Stimulated activated CD8-positive, alpha-beta memory T cell treated with anti-CD3 and anti-CD28 coated beads, Interleukin-15, amount 100 ng/mL, for 4 hours (primary cell): ENCODE data around the gene VPS8.

ENCODE experiments used
- DNase-seq, 2 donors: peaks; one replicate each; pipeline ENCODE4 v3.0.0-alpha.2; 2020; ENCODE audit warnings: low read depth in 2 of 2

Gene VPS8

GRCh38 chr3:184811034-184811433 lies 932 bp upstream of the VPS8 start:
- no peak for DNase-seq

- DNase-seq, result no peak
Observed at GRCh38 chr3:184811663-184811998, 335 bp upstream of the VPS8 start.

DNA sequence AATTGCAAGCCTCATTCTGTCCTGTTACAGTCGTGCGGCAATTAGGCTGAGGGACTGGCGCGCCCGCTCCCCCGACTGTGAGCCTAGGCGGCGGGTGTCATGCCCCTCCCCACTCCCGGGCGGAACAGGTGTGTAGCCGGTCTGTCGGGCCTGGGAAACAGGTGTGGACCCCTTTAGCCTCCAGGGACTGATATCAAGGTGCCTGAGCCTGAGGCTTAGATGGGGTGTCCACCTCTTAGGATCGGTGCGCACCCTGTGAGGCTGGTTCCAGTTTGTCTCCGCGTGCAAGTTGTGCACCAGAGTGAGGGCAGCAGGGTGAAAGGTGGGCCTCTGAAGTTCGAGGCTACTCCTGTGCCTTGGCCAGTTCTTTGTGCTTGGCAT lies 686 bp downstream of the VPS8 start:
- no peak for DNase-seq

GRCh38 chr3:184813357-184813756 lies 1.4 kb downstream of the VPS8 start:
- no peak for DNase-seq

GRCh38 chr3:184814214-184814613 lies 2.2 kb downstream of the VPS8 start:
- no peak for DNase-seq

DNA sequence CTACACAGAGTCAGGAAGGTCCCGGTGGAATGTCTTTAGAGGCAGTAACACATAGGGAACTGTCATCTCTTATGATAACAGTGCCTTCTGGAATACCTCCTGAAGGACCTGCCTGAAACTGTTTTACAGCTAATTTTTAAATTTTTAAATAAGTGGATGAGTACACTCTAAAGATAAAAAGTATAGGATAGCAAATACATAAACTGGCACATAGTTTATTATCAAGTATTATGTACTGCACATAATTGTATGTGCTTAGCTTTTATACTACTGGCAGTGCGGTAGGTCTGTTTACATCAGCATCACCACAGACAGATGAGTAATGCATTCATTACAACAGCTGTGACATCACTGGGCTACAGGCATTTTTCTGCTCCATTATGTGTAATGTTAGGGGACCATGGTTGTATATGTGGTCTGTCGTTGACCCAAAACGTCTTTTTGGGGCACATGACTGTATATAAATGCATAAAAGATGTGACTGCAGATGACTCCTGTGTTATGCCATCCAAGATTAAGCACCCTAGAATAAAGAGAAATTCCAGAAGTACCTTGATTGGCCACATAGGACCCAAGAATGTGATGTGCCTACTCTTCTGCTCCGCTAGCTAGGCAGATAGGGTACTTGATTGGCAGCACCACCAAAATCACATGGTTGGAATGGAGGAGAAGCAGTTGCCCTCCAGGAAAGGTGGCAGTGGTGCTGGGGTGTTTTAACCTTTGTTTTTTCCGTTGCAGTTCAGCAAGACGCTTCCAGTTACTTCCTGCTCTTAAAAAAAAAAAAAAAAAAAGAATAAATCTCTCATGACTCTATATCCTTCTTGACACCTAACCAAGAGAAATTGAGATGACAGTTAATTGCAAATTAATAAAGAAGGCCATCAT lies 3.3 kb downstream of the VPS8 start:
- DNase-seq, result no peak

DNA sequence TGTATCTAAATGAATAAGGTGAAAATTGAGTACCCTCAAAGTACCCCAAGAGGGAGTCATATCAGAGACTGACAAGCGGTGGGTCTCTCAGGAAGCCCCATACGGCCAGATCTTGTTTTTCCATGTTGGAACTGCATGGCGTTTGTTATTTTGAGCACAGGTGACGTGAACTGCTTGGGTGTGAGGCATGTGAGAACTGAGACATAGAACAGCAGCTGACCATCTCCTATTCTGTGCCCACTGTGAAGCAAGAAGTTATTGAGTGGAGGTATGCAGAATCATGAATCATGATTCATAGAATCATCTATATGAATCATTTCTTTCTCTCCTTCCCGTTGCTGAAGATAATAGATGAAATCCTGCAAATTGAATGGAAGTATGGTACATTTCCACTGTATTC lies 4.6 kb downstream of the VPS8 start:
- DNase-seq, result no peak

GRCh38 chr3:184820525-184820924 lies 8.6 kb downstream of the VPS8 start:
- no peak for DNase-seq

DNA sequence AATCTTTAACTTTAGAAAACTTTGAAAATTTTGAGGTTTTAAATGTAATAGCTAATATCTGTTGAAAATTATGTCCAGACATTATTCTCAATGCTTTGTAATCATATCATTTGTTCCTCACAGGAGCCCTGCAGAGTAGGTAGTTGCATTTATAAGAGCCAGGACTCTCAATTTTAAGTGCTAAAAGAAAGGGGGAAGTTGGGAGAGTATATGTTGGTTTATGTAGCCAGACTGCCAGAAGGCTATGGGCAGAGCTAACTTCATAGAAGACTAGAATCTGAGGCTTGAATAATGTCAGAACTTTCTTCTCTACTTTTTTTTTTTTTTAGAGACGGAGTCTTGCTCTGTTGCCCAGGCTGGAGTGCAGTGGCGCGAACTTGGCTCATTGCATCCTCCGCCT lies 9.1 kb downstream of the VPS8 start:
- DNase-seq, result no peak

- no peak for DNase-seq
Observed at GRCh38 chr3:184822081-184822480, 10.1 kb downstream of the VPS8 start.

DNA sequence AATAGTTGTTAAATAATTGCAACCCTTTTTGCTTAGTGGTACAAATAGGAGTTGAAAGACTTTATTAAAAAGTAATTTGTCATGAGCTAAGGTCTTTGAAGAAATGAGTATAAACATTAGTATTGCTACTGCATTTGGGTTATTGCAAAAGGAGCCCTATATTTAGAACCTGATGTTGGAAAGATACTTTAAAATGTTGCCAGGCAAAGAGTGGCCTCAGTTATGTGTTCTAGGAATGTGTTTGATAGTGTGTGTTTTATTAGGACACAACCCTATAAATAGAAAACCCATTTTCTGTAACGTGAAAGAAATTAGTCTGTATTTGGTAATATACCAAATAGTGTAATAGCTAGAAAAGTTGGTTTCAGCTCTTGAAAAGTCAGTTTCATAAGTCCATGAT lies 10.7 kb downstream of the VPS8 start:
- no peak for DNase-seq

- DNase-seq, result no peak
Observed at GRCh38 chr3:184823990-184824389, 12.0 kb downstream of the VPS8 start.

DNA sequence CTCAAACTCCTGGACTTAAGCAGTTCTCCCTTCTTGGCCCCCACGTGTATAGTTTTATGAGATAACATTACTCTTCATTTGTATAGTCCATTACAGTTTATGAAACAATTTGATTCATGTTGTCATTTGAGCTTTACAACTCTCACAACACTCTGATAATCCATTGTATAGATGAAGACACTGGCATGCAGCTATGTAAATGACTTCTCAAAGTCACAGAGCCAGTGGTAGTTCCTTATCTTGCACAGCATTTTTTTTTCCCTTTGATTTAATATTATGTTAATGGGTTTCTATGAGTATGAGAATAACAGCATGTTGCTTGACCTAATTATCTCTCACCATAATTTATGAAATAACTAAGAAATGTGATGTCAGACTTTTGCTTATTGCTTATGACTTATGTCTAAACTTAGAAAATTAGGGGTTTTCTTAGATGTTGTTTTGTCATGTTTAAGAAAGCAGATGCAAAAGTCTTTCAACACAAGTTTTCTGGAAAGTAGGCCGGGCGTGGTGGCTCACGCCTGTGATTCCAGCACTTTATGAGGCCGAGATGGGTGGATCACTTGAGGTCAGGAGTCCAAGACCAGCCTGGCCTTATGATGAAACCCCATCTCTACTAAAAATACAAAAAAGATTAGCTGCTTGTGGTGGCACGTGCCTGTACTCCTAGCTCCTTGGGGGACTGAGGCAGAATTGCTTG lies 13.3 kb downstream of the VPS8 start:
- DNase-seq, result no peak

- DNase-seq, result no peak
Observed at GRCh38 chr3:184827572-184827971, 15.6 kb downstream of the VPS8 start.

- no peak for DNase-seq
Observed at GRCh38 chr3:184832044-184832443, 20.1 kb downstream of the VPS8 start.

DNA sequence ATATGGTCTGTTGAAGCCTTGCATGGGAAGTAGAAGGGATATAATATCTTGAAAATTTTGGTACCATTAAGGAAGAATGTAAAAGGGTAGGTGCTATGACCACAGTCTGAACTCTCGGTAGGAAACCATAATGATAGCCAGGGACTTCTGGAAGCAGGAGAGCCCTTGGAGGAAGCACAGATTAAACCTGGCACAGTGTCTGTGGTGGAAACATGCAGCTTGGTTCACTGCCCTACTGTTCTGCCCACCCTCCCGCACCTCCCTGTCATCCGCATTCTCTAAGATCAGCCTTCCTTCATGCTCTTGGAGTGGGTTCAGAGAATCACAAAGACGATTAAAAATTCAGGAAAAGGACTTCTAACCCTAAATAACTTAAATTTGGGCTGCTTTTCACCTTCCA lies 20.9 kb downstream of the VPS8 start:
- DNase-seq, result no peak

DNA sequence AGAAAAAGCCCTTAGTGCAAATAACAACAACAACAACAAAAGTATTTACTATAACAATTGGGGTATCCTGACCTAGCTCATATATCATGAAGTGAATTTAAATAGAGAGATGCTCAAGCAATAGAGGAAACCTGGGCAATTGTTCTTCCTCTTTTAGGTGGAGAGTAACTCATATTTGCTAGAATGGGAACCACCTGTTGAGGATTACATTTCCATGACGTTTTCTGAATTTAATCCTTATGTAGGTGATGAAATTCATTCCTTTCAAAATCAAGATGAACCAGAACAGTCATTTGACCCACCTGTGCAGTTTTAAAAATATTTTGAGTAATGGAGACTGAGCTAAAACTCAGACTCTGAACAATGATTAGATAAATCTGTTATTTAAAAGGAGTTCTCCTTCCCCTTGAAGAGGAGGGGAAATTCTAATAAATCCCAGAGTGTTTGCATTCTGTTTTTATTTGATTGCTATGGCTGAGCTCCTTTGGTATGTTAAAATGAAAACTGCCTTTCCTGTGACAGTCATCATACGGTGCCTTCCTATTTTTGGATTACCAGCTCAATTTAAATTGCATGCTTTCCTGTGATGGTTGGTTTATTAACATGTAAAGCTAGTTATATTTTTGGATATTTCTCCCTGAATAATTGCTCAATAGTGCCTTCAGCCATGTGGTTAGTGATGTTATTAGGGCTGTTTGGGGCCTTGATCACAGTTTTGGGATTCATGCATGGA lies 24.3 kb downstream of the VPS8 start:
- DNase-seq, result no peak

- DNase-seq, result no peak
Observed at GRCh38 chr3:184842433-184842832, 30.5 kb downstream of the VPS8 start.

DNA sequence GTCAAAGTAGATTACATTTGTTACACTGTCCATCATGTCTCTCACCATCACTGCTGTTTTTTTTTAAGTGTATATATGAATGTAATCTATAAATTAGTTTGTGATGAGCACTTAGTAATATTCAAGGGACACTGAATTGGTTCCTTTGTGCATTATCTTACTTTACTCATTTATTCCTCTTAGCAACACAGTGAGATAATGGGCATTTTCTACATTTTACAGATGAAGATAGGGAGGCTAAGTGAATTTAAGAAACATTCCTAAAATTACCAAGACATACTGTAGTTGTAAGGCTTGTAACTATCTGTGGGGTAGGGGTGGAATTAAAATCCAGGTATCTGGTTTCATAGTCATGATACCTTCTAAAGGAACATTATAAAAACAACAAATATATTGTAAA lies 33.9 kb downstream of the VPS8 start:
- no peak for DNase-seq

DNA sequence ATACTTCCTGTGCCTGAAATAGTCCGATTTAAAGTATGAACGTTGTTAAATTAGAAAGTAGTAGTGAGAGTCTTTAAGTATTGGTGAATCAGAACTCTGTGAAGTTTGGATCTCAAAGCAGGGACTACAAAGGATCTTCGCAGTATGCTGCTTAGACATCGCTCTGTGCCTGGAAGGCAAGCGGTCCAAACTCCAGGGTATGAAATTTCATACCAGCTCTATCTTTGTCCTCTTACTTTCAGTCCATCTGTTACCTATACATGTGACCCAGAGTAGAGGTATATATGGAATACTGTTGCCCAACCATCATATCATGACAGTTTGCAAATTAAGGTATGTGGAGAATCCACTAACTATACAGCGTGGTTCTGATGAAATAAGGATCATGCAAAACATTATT lies 34.5 kb downstream of the VPS8 start:
- no peak for DNase-seq

GRCh38 chr3:184848934-184849333 lies 37.0 kb downstream of the VPS8 start:
- no peak for DNase-seq

DNA sequence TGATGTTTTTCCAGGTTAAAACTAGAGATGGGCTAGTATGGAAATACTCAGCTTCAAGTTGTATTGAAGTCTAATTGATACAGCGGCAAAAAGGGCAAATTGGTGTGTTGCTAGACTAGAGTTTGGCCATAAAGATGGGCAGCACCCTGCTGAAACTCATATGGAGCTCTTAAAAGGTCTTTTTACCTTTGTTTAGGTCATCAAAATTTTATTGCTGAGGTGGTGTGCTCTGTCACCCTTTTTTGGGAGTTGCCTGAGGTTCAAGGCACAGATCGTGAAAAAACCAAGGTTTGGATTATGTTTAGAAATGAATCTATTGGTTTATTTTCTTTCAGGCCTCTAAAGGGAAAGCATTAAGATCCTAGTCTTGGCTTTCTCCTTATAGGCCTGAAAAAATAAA lies 38.2 kb downstream of the VPS8 start:
- DNase-seq, result no peak

- no peak for DNase-seq
Observed at GRCh38 chr3:184857099-184857498, 45.1 kb downstream of the VPS8 start.
